H9 (cell line): ENCODE data around the gene UVSSA. TPM values are rescaled to one million over a fixed set of nuclear protein-coding genes. Genes with fewer than 3 reads are reported as not detected.
A peak's percentile ranks its signal among the peaks of the same experiment; 100 is the strongest.

Experiments
- DNase-seq: peaks from one replicate; pipeline ENCODE4 v3.0.0-alpha.2; 2017
- H2AFZ ChIP-seq: one replicate; pipeline ENCODE4 v1.6.1; 2013; ENCODE audit warnings: mild to moderate bottlenecking, low read length, control low read depth, moderate library complexity
- H2AK5ac ChIP-seq: 2 replicates; pipeline ENCODE4 v1.6.1; 2013; ENCODE audit warnings: low read length, control low read depth, mixed read lengths; ENCODE audit not compliant: insufficient read length
- H2BK120ac ChIP-seq: one replicate; pipeline ENCODE4 v1.6.1; 2013; ENCODE audit warnings: low read depth, mild to moderate bottlenecking, low read length, control low read depth, inconsistent platforms; ENCODE audit not compliant: poor library complexity, severe bottlenecking
- H2BK12ac ChIP-seq: 2 replicates; pipeline ENCODE4 v1.6.1; 2013; ENCODE audit warnings: low read length, control low read depth, mixed read lengths, low read depth; ENCODE audit not compliant: insufficient read length
- H2BK15ac ChIP-seq: 2 replicates; pipeline ENCODE4 v1.6.1; 2013; ENCODE audit warnings: low read depth, low read length, control low read depth
- H2BK20ac ChIP-seq: one replicate; pipeline ENCODE4 v1.6.1; 2013; ENCODE audit warnings: low read depth, mild to moderate bottlenecking, low read length, control low read depth, inconsistent platforms; ENCODE audit not compliant: poor library complexity, severe bottlenecking
- H2BK5ac ChIP-seq: 2 replicates; pipeline ENCODE4 v1.6.1; 2013; ENCODE audit warnings: low read length, control low read depth, mixed read lengths; ENCODE audit not compliant: insufficient read length
- H3K14ac ChIP-seq: 2 replicates; pipeline ENCODE4 v1.6.1; 2013; ENCODE audit warnings: low read length, control low read depth; ENCODE audit not compliant: insufficient read depth
- H3K18ac ChIP-seq: 2 replicates; pipeline ENCODE4 v1.6.1; 2013; ENCODE audit warnings: low read depth, mild to moderate bottlenecking, mixed read lengths, low read length, control low read depth; ENCODE audit not compliant: insufficient read length
- H3K23ac ChIP-seq: 2 replicates; pipeline ENCODE4 v1.6.1; 2013; ENCODE audit warnings: low read length, control low read depth, mixed read lengths, low read depth; ENCODE audit not compliant: insufficient read length
- H3K23me2 ChIP-seq: 2 replicates; pipeline ENCODE4 v1.6.1; 2013; ENCODE audit warnings: low read depth, mild to moderate bottlenecking, mixed read lengths, low read length, control low read depth; ENCODE audit not compliant: insufficient read length, poor library complexity, severe bottlenecking
- H3K27ac ChIP-seq: 2 replicates; pipeline ENCODE4 v1.5.1; 2013; ENCODE audit warnings: low read length, control low read depth, mixed read lengths, low read depth; ENCODE audit not compliant: insufficient read length
- H3K27me3 ChIP-seq: 2 replicates; pipeline ENCODE4 v1.6.1; 2013; ENCODE audit warnings: low read length, control low read depth, inconsistent platforms; ENCODE audit not compliant: insufficient read depth
- H3K4ac ChIP-seq: 2 replicates; pipeline ENCODE4 v1.6.1; 2013; ENCODE audit warnings: low read depth, mild to moderate bottlenecking, control low read depth, inconsistent platforms, low read length, moderate library complexity
- H3K4me1 ChIP-seq: 2 replicates; pipeline ENCODE4 v1.6.1; 2013; ENCODE audit warnings: low read length, control low read depth, inconsistent platforms; ENCODE audit not compliant: insufficient read depth
- H3K4me2 ChIP-seq: 2 replicates; pipeline ENCODE4 v1.6.1; 2013; ENCODE audit warnings: low read length, control low read depth, mixed read lengths; ENCODE audit not compliant: insufficient read length, insufficient read depth
- H3K56ac ChIP-seq: 2 replicates; pipeline ENCODE4 v1.6.1; 2013; ENCODE audit warnings: low read depth, mild to moderate bottlenecking, mixed read lengths, low read length, control low read depth; ENCODE audit not compliant: insufficient read length
- H3K79me1 ChIP-seq: 2 replicates; pipeline ENCODE4 v1.6.1; 2013; ENCODE audit warnings: low read depth, mild to moderate bottlenecking, moderate library complexity, low read length, control low read depth, inconsistent platforms; ENCODE audit not compliant: insufficient read depth, poor library complexity, severe bottlenecking
- H3K79me2 ChIP-seq: 2 replicates; pipeline ENCODE4 v1.6.1; 2013; ENCODE audit warnings: low read length, control low read depth, inconsistent platforms; ENCODE audit not compliant: insufficient read depth
- H3K9ac ChIP-seq: 2 replicates; pipeline ENCODE4 v1.6.1; 2013; ENCODE audit warnings: low read length, control low read depth, mixed read lengths; ENCODE audit not compliant: insufficient read length; ENCODE audit errors: extremely low read depth
- H3K9me3 ChIP-seq: one replicate; pipeline ENCODE4 v1.6.1; 2013; ENCODE audit warnings: low read depth, low read length, inconsistent platforms; ENCODE audit not compliant: control insufficient read depth
- H3T11ph ChIP-seq: one replicate; pipeline ENCODE4 v1.6.1; 2013; ENCODE audit warnings: mild to moderate bottlenecking, low read length, control low read depth, inconsistent platforms
- H4K20me1 ChIP-seq: one replicate; pipeline ENCODE4 v1.6.1; 2013; ENCODE audit not compliant: control insufficient read depth, insufficient read length, insufficient read depth
- H4K5ac ChIP-seq: 2 replicates; pipeline ENCODE4 v1.6.1; 2013; ENCODE audit warnings: low read depth, mild to moderate bottlenecking, mixed read lengths, low read length, control low read depth; ENCODE audit not compliant: insufficient read length
- H4K8ac ChIP-seq: replicated peaks from 2 replicates; pipeline ENCODE4 v1.6.1; 2013; ENCODE audit warnings: low read length, control low read depth, mixed read lengths, low read depth; ENCODE audit not compliant: insufficient read length
- H4K91ac ChIP-seq: 2 replicates; pipeline ENCODE4 v1.6.1; 2013; ENCODE audit warnings: low read depth, mild to moderate bottlenecking, moderate library complexity, mixed read lengths, low read length, control low read depth; ENCODE audit not compliant: insufficient read length
- H3K27ac Mint-ChIP-seq, 3 experiments: 2 replicates in 2 of 3; 3 replicates in 1 of 3; pipeline ENCODE4 v1.8.0; 2020 to 2021; ENCODE audit warnings: mixed read lengths in 3 of 3, mild to moderate bottlenecking in 1 of 3, moderate library complexity in 1 of 3
- H3K27me3 Mint-ChIP-seq: 2 replicates; pipeline ENCODE4 v1.8.0; 2021; ENCODE audit warnings: low read depth, mild to moderate bottlenecking, moderate library complexity, mixed read lengths
- H3K36me3 Mint-ChIP-seq, 3 experiments: 2 replicates in 2 of 3; 3 replicates in 1 of 3; pipeline ENCODE4 v1.8.0; 2020 to 2021; ENCODE audit warnings: low read depth in 3 of 3, mixed read lengths in 3 of 3; ENCODE audit not compliant: insufficient read depth in 1 of 3
- H3K4me1 Mint-ChIP-seq, 2 experiments: 2 replicates each; pipeline ENCODE4 v1.8.0; 2020; ENCODE audit warnings: mixed read lengths in 2 of 2
- H3K4me3 Mint-ChIP-seq, 2 experiments: 2 replicates in 1 of 2; 3 replicates in 1 of 2; pipeline ENCODE4 v1.8.0; 2020 to 2021; ENCODE audit warnings: mild to moderate bottlenecking in 2 of 2, mixed read lengths in 2 of 2, moderate library complexity in 1 of 2
- H3K9me3 Mint-ChIP-seq, 2 experiments: 2 replicates in 1 of 2; 3 replicates in 1 of 2; pipeline ENCODE4 v1.8.0; 2020; ENCODE audit warnings: mild to moderate bottlenecking in 2 of 2, mixed read lengths in 2 of 2, moderate library complexity in 1 of 2
- CTCF ChIP-seq: fragments of 200-600 bp; sonication (generic); conservative IDR thresholded peaks from 3 replicates; pipeline ENCODE4 v1.8.0; 2021; ENCODE audit warnings: antibody characterized with exemption, mild to moderate bottlenecking
- WGBS: extraction: QIAGEN DNeasy Blood & Tissue Kit; methylation state at CpG from one replicate; pipeline ENCODE4 v1.1.7; 2013; ENCODE audit warnings: missing lambda C conversion rate, low lambda C conversion rate, mixed read lengths; ENCODE audit not compliant: insufficient read length; ENCODE audit errors: extremely low coverage; 5-methylcytosine and 5-hydroxymethylcytosine counted together
- total RNA-seq: library from RNA; stranded (reverse); gene quantifications from 2 replicates; pipeline ENCODE4 v1.2.1, GENCODE V29; 2021

UVSSA gene
- total RNA-seq, 1 experiment from 2014 or later: 15.9 TPM

GRCh38 chr4:1417522-1418390 lies 70.7 kb downstream of the UVSSA start:
- H3K4me3 Mint-ChIP-seq: no peak overlapping the region
- H3K9me3 ChIP-seq: no peaks in the 10 kb centered on the region
- no peak overlapping the region for H3K18ac ChIP-seq
- no peak overlapping the region; the same call in 1 of the 2 replicates for H3K14ac ChIP-seq
- no peak overlapping the region for H3K9ac ChIP-seq
- H3K79me1 ChIP-seq: no peaks in the 10 kb centered on the region
- no peak overlapping the region for H3K4ac ChIP-seq
- no peak overlapping the region for H3K27ac Mint-ChIP-seq
- H3K9me3 Mint-ChIP-seq: no peaks in the 10 kb centered on the region; a peak in 1 of 5 replicates
- no peaks in the 10 kb centered on the region for H3K36me3 Mint-ChIP-seq
- no peak overlapping the region for H3K27ac ChIP-seq
- H2BK15ac ChIP-seq: no peak overlapping the region
- H2BK5ac ChIP-seq: no peak overlapping the region
- peaks cover 20% of the 10 kb centered on the region for H3K27me3 Mint-ChIP-seq
- peaks cover 0 to 2% of the 10 kb centered on the region in 2 experiments; a peak in 1 of 4 replicates for H3K4me1 Mint-ChIP-seq
- H3K23me2 ChIP-seq: peaks cover 2% of the 10 kb centered on the region
- no peak overlapping the region for H2BK20ac ChIP-seq
- no peak overlapping the region for H2AK5ac ChIP-seq
- no peak overlapping the region for H3K4me2 ChIP-seq
- no peak overlapping the region for H3K56ac ChIP-seq
- TF ChIP-seq CTCF: 0 out of 3 replicates have a peak, but pooled peaks have one; percentile 17
- H3K27me3 ChIP-seq: peaks cover 8% of the 10 kb centered on the region; the same call in 1 of the 2 replicates
- no peak overlapping the region for H2BK120ac ChIP-seq
- DNase-seq: peak; percentile 31
- no peak overlapping the region for H3K23ac ChIP-seq
- no peak overlapping the region for H3T11ph ChIP-seq
- H2AFZ ChIP-seq: no peak overlapping the region
- no peak overlapping the region for H2BK12ac ChIP-seq
- no peak overlapping the region for H4K91ac ChIP-seq
- H4K20me1 ChIP-seq: no peaks in the 10 kb centered on the region
- no peaks in the 10 kb centered on the region for H3K79me2 ChIP-seq
- no peak overlapping the region for H4K8ac ChIP-seq
- H3K4me1 ChIP-seq: no peaks in the 10 kb centered on the region
- no CpG with 5 or more reads among the region's 33 CpGs for WGBS
- no peak overlapping the region for H4K5ac ChIP-seq
